Measurements from ENCODE around the gene ZNF672. TPM values are rescaled to one million over a fixed set of nuclear protein-coding genes. Genes with fewer than 3 reads are reported as not detected.
A peak's percentile ranks its signal among the peaks of the same experiment; 100 is the strongest.

Gene ZNF672
- total and polyA plus RNA-seq, 2 of the 13 experiments (the other 11 are each of a cell fraction or from before 2014, with no cell fraction given): 17.2 to 22.9 TPM

DNA sequence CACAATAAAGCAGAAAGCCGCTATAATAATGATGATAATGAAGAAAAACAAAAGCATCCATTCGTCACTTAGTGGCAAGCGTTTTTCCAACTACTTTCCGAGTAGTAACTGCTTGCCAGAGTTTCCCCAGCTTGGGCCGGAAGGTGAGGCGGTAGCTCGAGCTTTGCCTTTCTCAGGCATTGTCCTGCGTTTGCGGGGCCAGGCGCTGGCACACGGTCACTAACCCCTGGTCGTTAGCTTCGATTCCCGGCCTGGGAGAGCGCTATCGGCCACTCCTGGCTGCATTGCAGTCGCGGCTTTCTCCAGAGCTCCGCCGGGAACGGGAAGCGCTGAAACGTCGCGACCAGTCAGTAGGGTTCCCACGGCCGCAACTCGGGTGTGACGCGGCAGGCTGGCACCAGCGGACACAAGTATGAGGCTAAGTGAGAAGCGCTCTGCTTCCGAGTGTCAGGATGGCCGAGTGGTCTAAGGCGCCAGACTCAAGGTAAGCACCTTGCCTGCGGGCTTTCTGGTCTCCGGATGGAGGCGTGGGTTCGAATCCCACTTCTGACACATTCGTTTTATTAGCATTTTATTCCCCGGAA, 35.5 kb downstream of the ZNF672 start (continued):
- TF ChIP-seq, protein P1, sequence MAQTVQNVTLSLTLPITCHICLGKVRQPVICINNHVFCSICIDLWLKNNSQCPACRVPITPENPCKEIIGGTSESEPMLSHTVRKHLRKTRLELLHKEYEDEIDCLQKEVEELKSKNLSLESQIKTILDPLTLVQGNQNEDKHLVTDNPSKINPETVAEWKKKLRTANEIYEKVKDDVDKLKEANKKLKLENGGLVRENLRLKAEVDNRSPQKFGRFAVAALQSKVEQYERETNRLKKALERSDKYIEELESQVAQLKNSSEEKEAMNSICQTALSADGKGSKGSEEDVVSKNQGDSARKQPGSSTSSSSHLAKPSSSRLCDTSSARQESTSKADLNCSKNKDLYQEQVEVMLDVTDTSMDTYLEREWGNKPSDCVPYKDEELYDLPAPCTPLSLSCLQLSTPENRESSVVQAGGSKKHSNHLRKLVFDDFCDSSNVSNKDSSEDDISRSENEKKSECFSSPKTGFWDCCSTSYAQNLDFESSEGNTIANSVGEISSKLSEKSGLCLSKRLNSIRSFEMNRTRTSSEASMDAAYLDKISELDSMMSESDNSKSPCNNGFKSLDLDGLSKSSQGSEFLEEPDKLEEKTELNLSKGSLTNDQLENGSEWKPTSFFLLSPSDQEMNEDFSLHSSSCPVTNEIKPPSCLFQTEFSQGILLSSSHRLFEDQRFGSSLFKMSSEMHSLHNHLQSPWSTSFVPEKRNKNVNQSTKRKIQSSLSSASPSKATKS (CRISPR knock-in tag; IDR thresholded peaks at IDR 0.05): peak; percentile 43; the same call in 1 of the 2 replicates
- TF ChIP-seq, protein P2, sequence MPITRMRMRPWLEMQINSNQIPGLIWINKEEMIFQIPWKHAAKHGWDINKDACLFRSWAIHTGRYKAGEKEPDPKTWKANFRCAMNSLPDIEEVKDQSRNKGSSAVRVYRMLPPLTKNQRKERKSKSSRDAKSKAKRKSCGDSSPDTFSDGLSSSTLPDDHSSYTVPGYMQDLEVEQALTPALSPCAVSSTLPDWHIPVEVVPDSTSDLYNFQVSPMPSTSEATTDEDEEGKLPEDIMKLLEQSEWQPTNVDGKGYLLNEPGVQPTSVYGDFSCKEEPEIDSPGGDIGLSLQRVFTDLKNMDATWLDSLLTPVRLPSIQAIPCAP (CRISPR knock-in tag; IDR thresholded peaks at IDR 0.05; ENCODE audit: low read depth): no peak
- TF ChIP-seq ZFAT (CRISPR knock-in tag; conservative IDR thresholded peaks at IDR 0.05) (no peak), BRD4 (CRISPR knock-in tag; IDR thresholded peaks at IDR 0.05) (no peak), SRSF4 (IDR thresholded peaks at IDR 0.05; ENCODE audit: low read depth, low read length, poor library complexity, severe bottlenecking) (no peak), ZNF883 (CRISPR knock-in tag; IDR thresholded peaks at IDR 0.05; ENCODE audit: not compliant biosample characterization) (no peak), SRSF9 (IDR thresholded peaks at IDR 0.05; ENCODE audit: borderline replicate concordance, insufficient read depth, low read depth, low read length, poor library complexity, severe bottlenecking) (no peak), HOXA5 (CRISPR knock-in tag; IDR thresholded peaks at IDR 0.05) (no peak; the same call in 1 of the 2 replicates), ZNF44 (CRISPR knock-in tag; IDR thresholded peaks at IDR 0.05) (no peak), BHLHE40 (IDR thresholded peaks at IDR 0.05; ENCODE audit: low read length) (no peak), DMAP1 (CRISPR knock-in tag; IDR thresholded peaks at IDR 0.05) (peak; percentile 63; the same call in 1 of the 2 replicates), POLR2AphosphoS2 (IDR thresholded peaks at IDR 0.05; ENCODE audit: low read depth, low read length) (no peak), TBL1XR1 (IDR thresholded peaks at IDR 0.05; ENCODE audit: borderline replicate concordance, low read length, partially characterized antibody) (no peak), YEATS4 (CRISPR knock-in tag; IDR thresholded peaks at IDR 0.05; ENCODE audit: borderline replicate concordance) (peak; percentile 13; the same call in 1 of the 2 replicates), ZNF546 (CRISPR knock-in tag; conservative IDR thresholded peaks at IDR 0.05) (no peak), DNMT1 (CRISPR knock-in tag; IDR thresholded peaks at IDR 0.05) (no peak), ZBTB42 (CRISPR knock-in tag; IDR thresholded peaks at IDR 0.05) (no peak)
- TF ChIP-seq, protein P3, sequence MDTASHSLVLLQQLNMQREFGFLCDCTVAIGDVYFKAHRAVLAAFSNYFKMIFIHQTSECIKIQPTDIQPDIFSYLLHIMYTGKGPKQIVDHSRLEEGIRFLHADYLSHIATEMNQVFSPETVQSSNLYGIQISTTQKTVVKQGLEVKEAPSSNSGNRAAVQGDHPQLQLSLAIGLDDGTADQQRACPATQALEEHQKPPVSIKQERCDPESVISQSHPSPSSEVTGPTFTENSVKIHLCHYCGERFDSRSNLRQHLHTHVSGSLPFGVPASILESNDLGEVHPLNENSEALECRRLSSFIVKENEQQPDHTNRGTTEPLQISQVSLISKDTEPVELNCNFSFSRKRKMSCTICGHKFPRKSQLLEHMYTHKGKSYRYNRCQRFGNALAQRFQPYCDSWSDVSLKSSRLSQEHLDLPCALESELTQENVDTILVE (CRISPR knock-in tag; IDR thresholded peaks at IDR 0.05): no peak
- TF ChIP-seq, protein P4, sequence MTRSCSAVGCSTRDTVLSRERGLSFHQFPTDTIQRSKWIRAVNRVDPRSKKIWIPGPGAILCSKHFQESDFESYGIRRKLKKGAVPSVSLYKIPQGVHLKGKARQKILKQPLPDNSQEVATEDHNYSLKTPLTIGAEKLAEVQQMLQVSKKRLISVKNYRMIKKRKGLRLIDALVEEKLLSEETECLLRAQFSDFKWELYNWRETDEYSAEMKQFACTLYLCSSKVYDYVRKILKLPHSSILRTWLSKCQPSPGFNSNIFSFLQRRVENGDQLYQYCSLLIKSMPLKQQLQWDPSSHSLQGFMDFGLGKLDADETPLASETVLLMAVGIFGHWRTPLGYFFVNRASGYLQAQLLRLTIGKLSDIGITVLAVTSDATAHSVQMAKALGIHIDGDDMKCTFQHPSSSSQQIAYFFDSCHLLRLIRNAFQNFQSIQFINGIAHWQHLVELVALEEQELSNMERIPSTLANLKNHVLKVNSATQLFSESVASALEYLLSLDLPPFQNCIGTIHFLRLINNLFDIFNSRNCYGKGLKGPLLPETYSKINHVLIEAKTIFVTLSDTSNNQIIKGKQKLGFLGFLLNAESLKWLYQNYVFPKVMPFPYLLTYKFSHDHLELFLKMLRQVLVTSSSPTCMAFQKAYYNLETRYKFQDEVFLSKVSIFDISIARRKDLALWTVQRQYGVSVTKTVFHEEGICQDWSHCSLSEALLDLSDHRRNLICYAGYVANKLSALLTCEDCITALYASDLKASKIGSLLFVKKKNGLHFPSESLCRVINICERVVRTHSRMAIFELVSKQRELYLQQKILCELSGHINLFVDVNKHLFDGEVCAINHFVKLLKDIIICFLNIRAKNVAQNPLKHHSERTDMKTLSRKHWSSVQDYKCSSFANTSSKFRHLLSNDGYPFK (CRISPR knock-in tag; IDR thresholded peaks at IDR 0.05; ENCODE audit: borderline replicate concordance): peak; percentile 80; the same call in 1 of the 2 replicates
- TF ChIP-seq, protein P5, sequence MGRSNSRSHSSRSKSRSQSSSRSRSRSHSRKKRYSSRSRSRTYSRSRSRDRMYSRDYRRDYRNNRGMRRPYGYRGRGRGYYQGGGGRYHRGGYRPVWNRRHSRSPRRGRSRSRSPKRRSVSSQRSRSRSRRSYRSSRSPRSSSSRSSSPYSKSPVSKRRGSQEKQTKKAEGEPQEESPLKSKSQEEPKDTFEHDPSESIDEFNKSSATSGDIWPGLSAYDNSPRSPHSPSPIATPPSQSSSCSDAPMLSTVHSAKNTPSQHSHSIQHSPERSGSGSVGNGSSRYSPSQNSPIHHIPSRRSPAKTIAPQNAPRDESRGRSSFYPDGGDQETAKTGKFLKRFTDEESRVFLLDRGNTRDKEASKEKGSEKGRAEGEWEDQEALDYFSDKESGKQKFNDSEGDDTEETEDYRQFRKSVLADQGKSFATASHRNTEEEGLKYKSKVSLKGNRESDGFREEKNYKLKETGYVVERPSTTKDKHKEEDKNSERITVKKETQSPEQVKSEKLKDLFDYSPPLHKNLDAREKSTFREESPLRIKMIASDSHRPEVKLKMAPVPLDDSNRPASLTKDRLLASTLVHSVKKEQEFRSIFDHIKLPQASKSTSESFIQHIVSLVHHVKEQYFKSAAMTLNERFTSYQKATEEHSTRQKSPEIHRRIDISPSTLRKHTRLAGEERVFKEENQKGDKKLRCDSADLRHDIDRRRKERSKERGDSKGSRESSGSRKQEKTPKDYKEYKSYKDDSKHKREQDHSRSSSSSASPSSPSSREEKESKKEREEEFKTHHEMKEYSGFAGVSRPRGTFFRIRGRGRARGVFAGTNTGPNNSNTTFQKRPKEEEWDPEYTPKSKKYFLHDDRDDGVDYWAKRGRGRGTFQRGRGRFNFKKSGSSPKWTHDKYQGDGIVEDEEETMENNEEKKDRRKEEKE (IDR thresholded peaks at IDR 0.05): no peak

Measured in HepG2 (cell line).